Measurements from ENCODE around the gene KCTD5. TPM values are rescaled to one million over a fixed set of nuclear protein-coding genes. Genes with fewer than 3 reads are reported as not detected.
"Not testable (repeated sequence)": the region's sequence is repeated elsewhere in the genome, so short reads cannot be mapped to it uniquely, and the experiment has no call there.

KCTD5 gene, protein sequence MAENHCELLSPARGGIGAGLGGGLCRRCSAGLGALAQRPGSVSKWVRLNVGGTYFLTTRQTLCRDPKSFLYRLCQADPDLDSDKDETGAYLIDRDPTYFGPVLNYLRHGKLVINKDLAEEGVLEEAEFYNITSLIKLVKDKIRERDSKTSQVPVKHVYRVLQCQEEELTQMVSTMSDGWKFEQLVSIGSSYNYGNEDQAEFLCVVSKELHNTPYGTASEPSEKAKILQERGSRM
- 73.1 and 104 TPM in 2 replicates for total RNA-seq (2014; rRNA removed; shearing (Covaris generic))

- peak; percentile 97 for DNase-seq (ENCODE audit: low spot score)
Measured at GRCh38 chr16:2682209-2683021, at the start of gene KCTD5. KCTD5 (plus strand) TSS chr16:2682523; CDS start chr16:2682549, 26 bp downstream.

GRCh38 chr16:2639071-2639721 lies 43.1 kb upstream of the KCTD5 start:
- DNase-seq (ENCODE audit: low spot score), result not testable (repeated sequence)

GRCh38 chr16:2639722-2640072 lies 42.6 kb upstream of the KCTD5 start:
- DNase-seq (ENCODE audit: low spot score), result not testable (repeated sequence)

GRCh38 chr16:2642561-2642960 lies 39.8 kb upstream of the KCTD5 start:
- not testable (repeated sequence) for DNase-seq (ENCODE audit: low spot score)

DNA sequence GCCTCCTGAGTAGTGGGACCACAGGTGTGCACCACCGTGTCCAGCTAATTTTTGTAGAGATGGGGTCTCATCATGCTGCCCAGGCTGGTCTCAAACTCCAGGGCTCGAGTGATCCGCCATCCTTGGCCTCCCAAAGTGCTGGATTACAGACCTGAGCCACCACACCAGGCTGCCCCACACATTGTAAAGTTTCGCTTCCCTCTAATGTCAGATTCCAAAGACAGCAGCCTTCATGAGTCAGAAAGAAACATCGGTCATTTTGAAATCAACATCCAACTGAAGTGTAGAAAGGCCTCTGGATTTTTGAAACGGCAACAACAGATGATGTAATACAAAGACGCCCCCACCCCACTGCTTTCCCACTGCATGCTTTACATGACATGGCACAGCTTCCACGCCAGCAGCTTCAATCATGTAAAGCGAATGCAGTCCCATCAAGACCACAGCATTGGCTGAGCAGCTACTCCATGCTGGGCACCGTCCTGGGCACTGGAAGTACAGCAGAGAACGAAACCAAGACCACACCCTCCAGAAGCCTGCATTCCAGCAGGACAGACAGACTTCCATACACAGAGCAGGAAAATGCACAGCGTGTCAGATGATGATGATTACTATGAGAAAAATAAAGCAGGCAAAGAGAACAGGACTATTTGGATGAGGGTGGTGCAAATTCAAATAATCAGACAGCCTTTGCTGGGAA lies 37.4 kb upstream of the KCTD5 start:
- not testable (repeated sequence) for DNase-seq (ENCODE audit: low spot score)

DNA sequence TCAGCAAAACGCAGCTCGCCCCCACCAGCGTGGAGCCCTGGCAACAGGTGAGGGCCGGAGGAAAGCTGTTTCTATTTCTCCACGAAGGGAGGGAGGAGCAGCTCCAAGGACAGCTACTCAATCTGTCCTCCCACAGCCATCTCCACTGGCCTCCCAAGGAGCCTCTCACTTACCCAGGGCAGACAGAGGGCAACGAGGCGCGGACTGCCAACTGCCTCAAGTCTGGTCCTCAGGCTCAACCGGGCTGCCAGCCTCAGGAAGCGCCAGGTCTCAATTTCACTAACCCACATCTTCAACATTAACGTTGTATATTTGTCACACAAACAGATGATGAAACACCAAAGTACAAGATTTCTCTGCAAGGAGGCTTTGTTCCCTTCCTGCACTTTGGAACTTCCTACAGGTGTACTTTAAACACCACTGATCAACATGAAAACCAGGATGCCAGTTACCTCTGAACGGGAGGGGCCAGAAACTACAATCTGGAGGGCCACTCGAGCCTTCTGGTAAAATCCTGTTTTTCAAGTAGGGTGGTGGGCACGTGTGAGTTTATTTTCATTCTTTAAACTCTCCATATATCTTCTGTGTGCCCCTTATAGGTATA lies 31.0 kb upstream of the KCTD5 start:
- not testable (repeated sequence) for DNase-seq (ENCODE audit: low spot score)

GRCh38 chr16:2653915-2654314 lies 28.4 kb upstream of the KCTD5 start:
- DNase-seq (ENCODE audit: low spot score), result not testable (repeated sequence)

DNA sequence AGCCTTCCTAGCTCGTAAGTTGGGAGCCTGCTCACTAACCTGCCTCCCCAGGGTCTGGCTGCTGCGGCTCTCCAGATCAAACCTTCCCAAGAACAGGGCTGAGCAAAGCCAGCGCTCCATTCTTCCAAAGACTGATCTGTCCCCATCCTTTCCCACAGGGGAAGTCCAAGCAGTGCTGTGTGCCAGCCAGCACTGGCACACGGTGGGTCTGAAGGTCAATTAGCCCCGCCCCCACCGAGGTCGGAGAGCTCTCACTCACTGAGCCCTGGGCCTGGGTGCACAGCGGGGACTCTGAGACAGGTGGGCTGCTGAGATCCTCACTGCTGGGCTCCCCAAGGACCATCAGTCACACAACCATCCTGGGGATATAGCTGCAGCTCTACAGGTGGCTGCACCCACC lies 27.4 kb upstream of the KCTD5 start:
- not testable (repeated sequence) for DNase-seq (ENCODE audit: low spot score)

GRCh38 chr16:2656985-2657384 lies 25.3 kb upstream of the KCTD5 start:
- no peak for DNase-seq (ENCODE audit: low spot score)

DNA sequence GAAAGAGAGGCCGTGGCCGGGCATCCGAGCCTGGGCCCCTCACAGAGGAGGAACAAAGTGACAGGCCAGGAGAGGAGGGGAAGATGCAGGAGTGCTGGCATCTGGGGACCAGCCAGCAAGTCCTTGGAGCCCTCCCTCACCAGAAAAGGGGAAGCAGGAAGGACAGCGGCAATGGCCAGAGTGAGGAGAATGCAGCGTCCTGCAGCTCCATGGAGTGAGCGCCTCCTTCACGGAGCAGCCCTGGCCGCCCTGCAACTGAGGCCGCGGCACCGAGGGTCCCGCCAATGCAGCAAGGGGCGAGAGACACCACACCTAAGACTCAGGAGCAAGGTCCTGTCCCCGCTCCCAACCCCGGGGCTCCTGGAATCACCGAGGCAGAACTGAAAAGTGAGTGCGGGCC lies 24.5 kb upstream of the KCTD5 start:
- not testable (repeated sequence) for DNase-seq (ENCODE audit: low spot score)

DNA sequence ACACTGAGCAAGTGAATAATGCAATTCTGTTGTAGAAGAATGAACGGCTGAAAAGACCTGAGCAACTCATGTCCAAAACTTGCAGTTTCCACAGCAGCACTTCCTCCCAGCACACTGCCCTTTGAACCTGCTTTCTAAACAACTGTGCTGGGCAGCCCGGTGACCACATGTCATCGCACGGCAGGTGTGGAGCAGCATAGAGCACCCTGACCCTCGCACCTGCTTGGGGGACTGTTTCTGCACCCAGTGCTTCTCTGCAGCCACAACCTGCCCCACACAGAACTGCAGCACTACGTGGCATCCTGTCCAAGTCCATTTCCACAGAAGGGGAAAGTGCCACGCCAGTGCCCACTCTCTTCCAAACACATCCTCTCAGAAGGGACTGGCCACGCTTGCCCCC lies 22.8 kb upstream of the KCTD5 start:
- not testable (repeated sequence) for DNase-seq (ENCODE audit: low spot score)

GRCh38 chr16:2660014-2660662 lies 22.2 kb upstream of the KCTD5 start:
- not testable (repeated sequence) for DNase-seq (ENCODE audit: low spot score)

DNA sequence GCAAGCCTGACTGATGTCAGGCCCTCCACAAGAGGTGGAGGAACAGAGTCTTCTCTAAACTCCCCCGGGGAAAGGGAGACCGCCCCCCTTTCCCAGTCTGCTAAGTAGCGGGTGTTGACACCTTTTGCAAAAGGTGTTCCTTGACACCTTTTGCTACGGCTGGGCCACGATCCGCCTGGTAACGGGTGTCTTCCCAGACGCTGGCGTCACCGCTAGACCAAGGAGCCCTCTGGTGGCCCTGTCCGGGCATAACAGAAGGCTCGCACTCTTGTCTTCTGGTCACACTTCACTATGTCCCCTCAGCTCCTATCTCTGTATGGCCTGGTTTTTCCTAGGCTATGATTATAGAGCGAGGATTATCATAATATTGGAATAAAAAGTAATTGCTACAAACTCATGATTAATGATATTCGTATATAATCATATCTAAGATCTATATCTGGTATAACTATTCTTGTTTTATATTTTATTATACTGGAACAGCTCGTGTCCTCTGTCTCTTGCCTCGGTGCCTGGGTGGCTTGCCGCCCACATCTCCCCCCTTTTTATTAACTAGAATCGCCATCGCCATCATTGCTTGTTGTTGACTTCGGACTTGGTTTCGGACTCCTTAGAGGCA lies 21.5 kb upstream of the KCTD5 start:
- DNase-seq (ENCODE audit: low spot score), result not testable (repeated sequence)

DNA sequence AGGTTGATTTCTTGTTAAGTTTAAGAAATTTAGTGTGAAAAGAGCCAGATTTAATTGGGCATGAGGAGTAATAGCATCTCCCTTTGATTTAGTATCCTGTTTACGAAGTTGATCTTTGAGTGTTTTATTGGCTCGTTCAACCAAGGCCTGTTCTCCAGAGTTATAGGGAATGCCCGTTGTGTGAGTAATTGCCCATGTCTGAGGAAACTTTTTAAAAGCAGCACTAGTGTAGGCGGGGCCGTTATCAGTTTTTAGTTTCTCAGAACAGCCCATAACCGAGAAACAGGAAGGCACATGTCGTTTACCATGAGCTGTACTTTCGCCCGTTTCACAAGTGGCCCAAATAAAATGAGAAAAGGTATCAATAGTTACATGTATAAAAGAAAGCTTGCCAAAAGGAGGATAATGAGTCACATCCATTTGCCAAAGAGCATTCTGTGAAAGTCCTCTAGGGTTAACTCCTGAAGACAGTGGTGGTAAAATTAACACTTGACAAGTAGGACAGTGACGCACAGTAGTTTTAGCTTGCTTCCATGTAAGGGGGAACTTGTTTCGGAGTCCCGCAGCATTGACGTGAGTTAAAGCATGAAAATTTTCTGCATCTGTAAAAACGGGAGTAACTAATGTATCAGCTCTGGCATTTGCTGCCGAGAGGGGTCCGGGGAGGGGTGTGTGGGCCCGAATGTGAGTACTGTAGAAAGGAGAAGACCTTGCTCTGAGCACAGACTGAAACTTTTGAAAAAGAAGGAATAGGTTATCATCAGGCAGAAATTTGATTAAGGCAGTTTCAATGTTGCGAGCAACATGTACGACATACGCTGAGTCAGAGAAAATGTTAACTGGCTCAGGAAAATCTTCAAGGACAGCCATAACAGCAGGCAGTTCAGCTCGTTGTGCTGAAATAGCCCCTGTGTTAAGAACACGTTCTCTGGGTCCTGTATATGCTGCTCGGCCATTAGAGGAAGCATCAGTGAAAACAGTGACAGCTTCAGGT lies 18.5 kb upstream of the KCTD5 start:
- peak; percentile 62 for DNase-seq (ENCODE audit: low spot score)

- peak; percentile 42 for DNase-seq (ENCODE audit: low spot score)
Measured at GRCh38 chr16:2664574-2664982, 17.7 kb upstream of the KCTD5 start.

DNA sequence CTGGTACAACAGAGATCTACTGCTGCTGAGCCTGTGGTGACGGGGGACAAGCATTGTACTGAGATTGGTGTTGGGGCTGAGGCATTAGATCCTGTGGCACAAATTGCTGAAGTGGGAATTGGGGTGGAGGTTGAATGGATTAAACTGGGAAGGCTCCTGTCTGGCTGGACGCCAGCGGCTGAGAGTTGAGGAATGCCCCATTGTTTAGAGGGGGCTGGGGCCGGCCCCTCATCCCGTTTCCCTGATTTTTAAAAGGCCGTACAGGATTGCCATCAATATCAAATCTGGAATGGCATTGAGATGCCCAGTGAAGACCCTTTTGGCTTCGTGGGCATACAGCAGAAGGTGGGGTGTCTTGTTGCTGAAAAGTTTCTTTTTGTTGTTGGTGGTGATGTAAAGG lies 15.7 kb upstream of the KCTD5 start:
- not testable (repeated sequence) for DNase-seq (ENCODE audit: low spot score)

GRCh38 chr16:2669587-2669986 lies 12.7 kb upstream of the KCTD5 start:
- not testable (repeated sequence) for DNase-seq (ENCODE audit: low spot score)

- DNase-seq (ENCODE audit: low spot score), result peak; percentile 57
Measured at GRCh38 chr16:2670017-2670416, 12.3 kb upstream of the KCTD5 start.

- not testable (repeated sequence) for DNase-seq (ENCODE audit: low spot score)
Measured at GRCh38 chr16:2671193-2671592, 11.1 kb upstream of the KCTD5 start.

Data from HT-29 (cell line).